NCI-H1417 treated with DMSO at 0.1 percent for 48 hours (cell line): ENCODE results near the gene SBNO2.
"Not testable (repeated sequence)": the region's sequence is repeated elsewhere in the genome, so short reads cannot be mapped to it uniquely, and the experiment has no call there.

ENCODE experiments used
- DNase-seq: peaks from one replicate; lab custom pipeline; 2025; lab: John Stamatoyannopoulos, UW

The SBNO2 gene

DNA sequence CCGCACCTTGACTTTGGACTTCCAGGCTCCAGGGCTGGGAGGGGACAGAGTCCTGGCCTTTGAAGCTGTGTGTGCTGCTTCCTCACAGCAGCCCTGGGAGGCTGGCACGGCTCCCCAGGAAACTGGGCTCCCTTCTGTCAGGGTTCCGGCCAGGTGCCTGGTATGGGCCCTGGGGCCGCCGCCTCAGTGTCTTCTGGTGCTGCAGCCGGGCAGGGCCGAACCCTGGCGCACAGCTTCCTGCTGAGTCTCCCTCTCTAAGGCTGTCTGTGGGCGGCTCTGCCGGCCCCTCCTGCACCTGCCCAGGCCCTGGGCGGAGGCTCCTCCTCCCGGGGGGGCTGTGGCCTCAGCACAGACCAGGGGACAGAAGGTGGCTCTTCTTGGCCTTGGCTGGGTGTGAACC lies 37.9 kb downstream of the SBNO2 start:
- DNase-seq, result no peak

DNA sequence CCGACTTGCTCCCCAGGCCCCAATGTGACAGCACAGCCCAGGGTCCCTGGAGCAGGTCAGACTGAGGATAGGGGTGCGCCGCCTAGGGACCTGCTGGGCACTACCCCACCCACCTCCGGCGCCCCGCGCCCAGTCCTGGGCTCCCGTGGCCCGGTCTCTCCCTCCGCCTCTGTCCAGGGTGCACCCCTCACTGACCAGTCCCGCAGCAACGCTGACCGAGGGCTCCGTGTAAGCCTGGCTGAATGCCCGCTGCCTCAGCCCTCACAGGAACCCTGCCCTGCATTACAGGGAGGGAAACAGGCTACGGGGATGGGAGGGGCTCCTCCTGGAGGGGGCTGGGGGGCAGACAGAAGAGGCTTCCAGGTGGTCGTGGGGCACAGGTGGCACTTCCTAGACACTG lies 38.6 kb downstream of the SBNO2 start:
- DNase-seq, result no peak

DNA sequence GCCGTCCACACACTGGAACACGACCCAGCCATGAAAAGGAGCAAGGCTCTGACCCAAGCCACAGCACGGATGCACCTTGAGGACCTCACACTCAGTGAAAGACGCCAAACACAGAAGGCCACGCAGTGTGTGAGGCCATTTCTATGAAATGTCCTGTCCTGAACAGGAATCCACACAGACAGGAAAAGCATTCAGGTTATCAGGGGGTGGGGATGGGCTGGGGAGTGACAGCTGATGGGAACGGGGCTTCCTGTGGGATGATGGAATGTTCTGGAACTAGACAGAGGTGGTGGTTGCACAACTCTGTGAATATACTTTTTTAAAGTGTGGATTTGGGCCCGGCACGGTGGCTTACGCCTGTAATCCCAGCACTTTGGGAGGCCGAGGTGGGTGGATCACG lies 39.6 kb downstream of the SBNO2 start:
- no peak for DNase-seq

DNA sequence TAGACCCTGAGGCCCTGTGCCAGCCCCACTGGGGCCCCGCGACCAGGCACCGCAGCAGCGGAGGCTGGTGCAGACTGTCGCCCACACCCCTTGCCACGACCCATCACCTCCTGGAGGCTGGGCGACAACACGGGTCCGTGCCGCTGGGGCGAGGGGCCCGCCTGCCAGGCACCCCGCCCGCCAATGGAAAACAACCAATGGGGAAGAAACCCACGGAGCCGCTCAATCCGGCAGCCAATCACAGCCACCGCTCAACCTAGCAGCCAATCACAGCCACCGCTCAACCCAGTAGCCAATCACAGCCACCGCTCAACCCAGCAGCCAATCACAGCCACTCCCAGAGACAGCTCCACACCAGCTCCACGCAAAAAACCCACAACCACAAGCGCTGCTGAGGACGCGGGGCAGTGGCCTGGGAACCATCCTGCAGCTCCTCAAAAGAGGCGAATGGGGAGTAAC lies 40.6 kb downstream of the SBNO2 start:
- DNase-seq, result no peak

DNA sequence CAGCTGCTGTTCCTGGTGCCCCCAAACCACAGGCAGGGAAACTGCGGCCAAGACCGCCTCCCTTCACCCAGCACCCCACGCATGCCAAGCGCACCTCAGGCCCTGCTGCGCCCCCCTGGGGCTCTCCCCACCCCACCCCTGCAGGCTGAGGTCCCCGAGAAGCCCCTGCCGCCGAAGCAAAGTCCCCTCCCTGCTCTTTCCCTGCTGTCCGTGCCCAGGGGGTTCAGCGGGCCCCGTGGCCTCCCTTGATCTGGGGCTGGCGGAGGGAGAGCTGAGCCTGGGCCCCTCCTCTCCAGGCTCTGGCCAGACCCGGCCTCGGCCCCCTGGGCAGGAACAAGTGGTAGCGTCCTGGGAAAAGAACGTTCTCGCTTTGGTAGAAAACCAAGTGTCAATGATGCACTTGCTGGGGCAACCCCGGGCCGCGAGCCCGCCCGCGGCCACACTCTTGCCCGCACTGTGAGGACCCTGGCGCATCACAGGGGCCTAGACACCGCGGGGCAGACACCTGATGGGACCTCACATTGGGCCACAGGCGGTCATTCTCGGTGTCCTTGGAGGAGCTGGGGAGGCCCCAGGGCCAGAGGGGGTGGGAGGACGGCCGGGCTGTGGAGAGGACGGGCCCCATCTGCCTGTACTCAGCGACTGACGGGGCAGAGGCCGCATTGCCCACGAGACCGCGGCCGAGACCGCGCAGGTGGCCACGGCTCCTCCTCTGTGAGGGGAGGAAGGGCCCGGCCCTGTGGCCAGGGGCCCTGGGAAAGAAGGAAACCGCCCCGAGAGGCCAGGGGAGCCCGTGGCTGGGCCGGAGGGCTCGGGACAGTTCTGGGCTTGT lies 41.3 kb downstream of the SBNO2 start:
- DNase-seq, result no peak

DNA sequence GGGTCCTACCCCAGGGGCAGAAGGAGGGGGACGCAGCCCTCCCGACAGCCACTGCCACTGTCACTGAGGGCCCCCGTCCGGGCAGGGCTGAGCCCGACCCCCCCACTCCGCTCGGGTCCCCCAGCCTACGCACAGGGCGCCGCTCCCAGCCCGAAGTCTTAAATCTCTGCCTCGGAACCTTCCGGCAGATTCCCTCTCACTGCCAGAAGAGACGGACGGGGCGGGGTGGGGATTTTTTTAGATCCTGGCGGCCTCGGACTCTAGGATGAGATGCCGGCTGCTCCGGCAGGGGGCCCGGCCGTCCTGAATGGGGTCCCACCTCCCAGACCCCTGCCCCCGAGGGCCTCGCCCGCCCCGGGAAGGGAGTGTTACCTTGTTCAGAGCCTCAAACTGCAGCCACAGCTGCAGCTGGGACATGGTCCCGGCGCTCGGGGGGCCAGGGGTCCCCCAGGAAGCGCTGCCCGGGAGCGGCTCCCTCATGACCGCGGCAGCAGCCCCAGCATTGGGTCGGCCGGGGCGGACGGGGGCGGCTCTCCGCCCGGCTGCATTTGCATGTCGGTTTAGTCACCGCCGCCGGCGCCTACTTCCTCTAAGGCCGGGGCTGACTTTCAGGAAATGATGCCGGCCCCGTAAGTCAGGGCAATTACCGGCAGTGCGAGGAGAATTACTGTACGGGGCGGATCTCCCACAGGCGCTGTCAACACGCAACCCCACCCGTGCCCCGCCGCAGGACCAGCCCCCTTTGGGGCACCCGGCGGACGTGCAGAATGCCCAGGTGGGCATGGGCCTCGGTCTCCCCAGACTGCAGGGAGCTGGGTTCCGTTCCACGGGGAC lies 42.1 kb downstream of the SBNO2 start:
- DNase-seq, result no peak

DNA sequence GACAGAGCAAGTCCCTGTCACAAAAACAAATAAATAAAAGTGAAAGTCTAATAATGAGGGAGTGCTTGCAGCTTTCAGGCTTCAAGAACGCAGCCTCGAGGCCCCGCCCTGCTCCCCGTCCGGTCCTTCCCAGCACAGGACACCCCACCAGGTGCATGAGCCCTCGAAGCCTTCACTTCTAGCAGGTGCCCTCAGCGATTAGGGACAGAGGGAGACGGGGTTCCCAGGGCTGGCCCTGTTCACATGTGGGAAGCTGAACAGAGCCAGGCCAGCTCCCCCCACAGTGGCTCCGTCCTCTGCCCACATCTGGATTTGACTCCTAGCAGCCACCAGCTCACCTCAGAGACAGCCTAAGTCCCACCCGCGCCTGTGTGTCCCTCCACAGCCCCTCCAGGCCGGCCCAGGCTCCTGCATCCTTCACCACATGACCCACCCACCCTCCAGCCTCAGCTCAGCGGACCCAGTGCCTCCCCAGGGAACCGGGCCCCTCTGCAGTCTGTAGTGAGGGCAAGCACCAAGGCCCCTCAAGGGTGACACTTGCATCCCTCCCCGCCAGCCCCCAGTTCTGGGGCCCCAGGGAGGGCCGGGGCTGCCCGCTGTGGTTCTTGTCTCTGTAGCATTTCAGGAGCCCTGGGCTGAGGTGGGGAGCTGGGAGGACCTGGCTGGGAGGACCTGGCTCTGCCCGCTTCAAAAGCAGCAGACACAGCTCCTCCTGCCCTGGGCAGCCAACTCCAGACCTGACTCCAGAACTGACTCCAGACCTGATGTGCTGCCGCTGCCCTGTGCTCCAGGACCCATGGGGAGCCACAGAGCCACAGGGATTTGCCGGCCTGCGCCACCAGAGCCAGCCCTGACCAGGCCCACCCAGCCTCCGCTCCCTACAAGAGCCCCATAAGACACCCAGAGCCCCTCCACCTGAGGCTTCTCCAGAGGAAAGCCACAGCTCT lies 43.0 kb downstream of the SBNO2 start:
- no peak for DNase-seq

DNA sequence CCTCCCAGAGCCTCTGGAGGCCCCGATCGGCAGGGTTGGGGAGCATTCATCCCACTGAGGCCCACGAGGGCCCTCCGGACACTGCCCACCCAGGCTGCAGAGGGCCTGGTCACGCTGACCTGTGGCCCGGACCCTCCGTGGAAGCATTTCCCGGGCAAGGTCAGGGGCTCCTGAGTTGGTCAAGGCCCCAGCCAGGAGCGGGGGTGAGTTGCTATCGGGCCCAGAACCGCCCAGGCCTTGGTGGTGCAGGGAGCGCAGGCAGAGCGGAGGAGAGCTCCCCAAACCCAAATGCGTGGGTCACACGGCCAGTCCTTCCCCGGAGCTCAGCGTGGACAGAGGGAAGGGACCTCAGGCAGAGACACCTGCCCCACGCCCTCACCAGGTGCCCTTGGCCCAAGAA lies 44.5 kb downstream of the SBNO2 start:
- DNase-seq, result no peak

DNA sequence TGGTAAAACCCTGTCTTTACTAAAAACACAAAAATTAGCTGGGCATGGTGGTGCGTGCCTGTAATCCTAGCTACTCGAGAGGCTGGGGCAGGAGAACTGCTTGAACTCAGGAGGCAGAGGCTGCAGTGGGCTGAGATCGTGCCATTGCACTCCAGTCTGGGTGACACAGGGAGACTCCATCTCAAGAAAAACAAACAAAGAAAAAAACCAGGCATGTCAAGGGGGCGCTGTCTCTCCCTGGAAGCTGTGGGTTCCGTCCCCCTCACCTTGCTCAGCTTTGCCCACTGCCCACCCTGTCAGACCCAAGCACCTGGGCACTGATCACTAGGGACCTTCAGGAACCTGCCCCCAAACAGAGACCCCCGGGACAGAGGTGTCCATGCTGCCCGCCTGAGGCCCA lies 45.0 kb downstream of the SBNO2 start:
- DNase-seq, result not testable (repeated sequence)

DNA sequence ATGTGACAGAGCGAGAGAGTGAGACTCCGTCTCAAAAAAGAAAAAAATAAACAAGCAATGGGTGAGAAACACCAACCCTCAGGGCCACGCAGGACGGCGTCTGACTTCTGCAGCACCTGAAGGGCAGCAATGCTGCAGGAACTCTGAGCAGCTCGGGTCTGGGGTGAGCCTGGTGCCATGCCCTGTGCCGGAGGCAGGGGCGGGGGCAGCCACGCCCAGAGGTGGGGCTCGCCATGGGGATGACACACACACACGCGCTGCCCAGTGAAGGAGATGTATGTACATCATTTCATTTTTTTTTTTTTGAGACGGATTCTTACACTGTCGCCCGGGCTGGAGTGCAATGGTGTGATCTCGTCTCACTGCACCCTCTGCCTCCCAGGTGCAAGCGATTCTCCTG lies 46.0 kb downstream of the SBNO2 start:
- no peak for DNase-seq

DNA sequence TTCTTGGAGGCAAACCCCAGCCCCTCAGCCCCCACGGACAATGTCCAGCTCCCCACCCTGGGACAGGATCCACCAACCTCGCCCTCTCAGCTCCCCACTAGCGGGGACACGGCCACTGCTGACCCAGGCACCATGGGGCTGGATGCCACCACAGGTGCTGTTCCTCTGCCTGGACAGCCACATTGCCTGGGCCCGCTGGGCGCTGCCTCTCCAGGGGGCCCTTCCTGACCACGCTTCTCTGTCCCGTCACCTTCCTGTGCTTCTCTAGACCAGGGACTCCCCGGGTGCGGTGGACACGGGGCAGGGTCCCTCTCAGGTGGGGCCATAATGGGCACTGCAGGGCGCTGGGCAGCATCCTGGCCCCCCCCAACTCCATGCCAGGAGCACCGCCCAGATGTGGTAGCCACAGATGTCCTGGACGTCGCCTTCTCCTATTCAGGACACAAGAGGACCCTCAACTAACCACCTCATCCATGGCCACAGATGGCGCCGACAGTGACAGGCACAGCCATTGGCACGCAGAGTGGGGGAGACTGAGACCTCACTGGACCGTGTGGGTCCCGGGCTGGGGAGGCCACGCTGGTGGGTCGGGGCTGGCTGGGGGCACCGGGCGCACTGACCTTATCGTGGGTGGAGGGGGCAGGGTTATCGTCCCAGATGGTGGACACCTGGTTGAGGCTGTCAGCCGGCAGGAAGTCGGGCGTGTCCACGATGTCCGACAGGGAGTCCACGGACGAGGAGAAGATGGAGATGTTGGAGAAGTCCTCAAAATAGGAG lies 46.9 kb downstream of the SBNO2 start:
- no peak for DNase-seq

DNA sequence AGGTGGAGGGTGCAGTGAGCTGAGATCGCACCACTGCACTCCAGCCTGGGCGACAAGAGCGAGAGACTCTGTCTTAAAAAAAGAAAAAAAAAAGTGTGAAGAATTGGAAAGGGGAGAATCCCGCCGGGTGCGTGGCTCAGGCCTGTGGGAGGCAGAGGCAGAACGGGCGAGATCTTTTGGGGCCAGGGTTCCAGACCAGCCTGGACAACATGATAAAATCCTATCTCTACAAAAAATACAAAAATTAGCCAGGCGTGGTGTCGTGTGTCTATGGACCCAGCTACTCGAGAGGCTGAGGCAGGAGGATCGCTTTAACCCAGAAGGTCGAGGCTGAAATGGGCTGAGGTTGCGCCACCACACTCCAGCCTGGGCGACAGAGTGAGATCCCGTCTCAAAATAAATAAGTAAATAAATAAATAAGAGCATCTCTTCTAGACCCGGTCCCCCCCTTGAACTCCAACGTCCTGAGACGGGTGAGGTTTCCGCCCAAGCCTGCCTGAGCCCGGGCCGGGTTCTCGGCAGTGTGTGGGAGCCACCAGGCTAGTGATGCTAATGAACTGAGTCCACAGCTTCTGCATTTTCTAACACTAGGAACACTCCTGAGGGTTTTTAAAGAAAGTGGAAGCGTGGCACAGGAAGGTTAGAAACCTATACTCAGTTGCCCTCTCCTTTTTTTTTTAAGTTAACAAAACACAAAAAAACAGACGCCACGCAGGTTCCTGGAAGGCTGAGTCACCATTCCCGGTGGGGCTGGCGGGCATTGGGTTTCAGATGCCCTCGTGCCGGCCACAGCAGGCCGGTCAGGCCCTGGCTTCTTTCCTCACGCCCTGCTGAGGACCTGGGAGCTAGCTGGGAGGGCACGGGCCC lies 48.2 kb downstream of the SBNO2 start:
- no peak for DNase-seq

DNA sequence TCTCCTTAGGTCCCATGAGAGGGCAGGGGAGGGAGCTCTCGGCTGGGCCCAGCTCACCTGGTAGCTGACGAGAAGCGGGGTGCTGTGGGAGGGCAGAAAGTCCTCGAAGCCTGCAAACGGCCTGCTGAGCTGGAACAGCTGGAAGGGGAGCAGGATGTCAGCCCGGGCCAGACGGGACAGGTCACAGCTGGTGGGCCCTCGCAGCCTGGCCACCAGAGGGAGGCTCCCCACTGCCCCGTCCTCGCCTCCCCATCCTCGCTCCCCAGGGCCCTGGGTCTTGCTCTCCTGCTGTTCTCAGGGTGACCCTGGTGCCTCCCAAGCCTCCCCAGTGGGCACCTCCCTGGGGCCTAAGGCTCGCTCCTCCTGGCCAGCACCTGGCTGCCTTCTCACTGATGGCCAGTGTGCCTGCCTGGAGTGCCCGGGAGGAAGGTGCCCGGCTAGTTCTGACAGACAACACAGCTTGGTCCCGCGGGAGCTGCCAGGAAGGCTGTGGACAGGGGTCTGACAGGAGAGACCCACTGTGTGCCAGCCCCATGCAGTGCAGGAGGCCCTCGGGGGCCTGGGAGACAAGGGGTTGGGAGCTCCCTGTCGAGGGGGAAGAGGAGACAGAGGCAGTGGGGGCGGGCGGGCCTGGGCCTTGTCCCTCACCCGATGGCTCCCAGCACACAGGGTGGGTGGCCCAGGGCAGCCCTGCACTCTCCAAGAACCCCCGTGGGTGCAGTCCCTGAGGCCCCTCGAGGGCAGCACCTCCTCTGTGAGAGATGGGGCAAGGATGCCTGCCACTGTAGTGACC lies 50.0 kb downstream of the SBNO2 start:
- DNase-seq, result no peak

DNA sequence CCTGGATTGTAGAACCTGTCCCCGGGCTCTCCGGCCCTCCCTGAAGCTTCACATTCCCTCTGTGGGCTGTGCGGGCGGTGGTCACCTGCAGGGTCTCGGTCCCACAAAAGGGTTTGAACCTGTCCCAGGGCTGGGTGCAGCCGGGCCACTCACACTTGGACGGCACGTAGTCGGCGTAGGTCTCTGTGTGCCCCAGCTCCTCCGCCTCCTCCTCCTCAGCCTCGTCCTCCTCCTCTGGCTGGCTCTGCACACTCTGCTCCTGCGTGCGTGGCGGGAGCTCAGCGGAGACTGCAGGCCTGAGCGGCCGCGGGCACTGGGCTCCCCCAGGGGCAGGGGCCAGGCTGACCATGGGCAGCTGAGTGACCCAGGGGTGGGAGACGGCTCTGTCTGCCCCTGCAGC lies 50.7 kb downstream of the SBNO2 start:
- DNase-seq, result no peak

DNA sequence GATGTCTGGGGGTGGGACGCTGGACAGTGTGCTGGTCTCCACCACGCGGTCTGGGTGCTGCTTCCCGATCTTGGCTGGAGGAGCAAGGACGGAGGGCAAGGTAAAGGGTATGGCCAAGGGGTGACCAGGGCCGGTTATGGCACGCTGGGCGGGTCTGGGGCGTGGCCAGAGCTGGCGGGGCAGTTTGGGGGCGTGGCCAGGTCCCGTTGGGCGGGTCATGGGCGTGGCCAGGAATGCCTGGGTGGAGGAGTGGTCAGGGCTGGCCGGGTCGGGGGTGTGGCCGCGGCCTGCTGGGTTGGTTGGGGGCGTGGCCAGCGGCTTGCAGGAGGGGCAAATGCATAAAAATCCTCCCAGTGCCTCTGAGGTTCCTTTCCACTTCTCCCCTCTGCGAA lies 51.1 kb downstream of the SBNO2 start:
- no peak for DNase-seq

DNA sequence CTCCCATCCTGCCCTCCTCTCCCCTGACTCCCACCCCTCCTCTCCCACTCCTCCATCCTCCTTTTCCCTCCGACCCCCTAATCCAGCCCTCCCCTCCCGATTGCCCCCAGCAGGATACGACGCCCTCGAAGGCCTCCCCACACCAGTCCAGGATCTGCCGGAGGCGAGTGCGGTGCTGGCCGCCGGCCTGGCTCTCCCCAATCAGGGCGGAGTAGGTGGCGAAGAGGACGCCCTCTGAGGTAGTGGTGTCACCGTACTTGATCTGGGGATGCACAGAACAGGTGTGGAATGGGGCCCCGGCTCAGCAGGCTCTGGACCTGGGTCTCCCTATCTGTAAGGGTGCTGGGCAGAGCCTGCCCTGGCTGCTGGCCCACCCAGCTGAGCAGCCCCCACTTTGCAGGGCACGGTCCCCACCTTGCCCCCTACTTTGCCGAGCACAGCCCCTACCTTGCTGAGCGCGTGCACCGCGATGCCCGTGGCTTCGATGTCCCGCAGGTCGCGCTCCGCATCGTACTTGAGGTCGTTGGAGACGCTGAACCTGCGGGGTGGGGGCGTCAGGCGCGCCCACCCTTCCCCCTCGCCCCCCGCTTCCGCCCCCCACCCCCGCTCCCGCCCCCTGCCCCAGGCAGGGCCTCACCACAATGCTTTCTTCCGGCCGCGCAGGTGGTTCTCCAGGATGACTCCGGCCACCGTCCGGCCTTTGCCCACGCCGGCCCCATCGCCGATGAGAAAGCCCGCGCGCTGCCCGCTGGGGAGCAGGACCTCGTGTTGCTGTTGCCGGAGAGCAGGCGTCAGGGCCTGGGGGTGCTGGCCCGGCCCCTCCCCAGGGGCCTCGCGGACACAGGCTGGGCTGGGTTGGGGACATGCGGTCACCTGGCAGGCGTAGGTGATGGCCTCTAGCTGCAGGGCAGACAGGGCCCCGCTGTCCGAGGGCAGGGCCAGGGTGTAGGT lies 51.8 kb downstream of the SBNO2 start:
- DNase-seq, result no peak

DNA sequence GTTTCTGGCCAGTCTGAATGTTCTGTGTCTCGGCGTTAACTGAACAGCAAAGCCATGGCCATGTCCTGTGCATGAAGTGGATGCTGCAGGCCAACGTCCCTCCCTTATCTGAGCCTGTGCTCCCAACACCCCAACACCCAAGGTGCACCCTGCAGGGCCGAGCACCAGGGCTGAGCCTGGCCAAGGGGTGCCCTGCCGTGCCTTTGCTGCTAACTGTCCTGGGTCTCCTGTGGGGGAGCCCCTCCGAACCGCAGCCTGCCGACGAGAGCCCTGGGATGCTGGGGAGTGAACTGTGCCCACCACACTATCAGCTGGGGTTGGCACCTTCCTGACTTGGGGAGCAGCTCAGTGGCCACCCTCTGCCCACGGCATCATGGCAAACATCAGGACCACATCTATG lies 52.7 kb downstream of the SBNO2 start:
- no peak for DNase-seq

DNA sequence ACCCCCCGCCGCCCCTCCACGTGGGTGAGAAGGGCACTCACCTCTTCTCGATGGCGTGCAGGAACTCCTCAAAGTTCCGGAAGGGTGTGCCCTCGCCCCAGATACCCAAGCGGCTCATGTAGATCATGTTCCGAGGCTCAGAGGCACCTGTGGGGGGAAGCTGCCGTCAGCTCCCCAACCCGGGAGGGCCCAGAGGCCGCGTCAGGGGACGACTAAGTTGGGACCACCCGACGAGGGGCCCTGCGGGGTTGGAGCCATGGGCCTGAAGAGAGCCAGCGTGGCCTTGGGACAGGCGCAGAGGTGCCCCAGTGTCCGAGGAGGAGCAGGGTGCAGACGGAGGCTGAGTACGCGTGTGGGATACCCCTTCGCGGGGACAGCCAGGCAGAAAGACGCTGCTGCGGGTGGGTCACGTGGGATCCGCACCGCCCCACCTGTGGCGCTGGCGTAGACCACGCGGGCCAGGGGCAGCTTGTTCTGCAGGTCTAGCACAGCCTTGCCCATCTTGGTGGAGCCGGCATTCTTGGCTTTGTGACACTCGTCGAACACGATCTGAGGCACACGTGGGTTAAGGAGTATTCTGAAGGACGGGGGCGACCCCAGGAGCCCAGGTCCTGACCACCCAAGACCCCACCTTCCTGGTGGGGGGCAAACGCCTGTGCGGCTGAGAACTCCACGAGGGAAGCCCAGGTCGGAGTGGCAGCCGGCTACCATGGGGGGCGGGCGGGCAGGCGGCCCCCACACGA lies 54.4 kb downstream of the SBNO2 start:
- no peak for DNase-seq
